ENCODE measurements around the gene SERPINA4.
"Not testable (repeated sequence)": the region's sequence is repeated elsewhere in the genome, so short reads cannot be mapped to it uniquely, and the experiment has no call there.

SERPINA4 gene

DNA sequence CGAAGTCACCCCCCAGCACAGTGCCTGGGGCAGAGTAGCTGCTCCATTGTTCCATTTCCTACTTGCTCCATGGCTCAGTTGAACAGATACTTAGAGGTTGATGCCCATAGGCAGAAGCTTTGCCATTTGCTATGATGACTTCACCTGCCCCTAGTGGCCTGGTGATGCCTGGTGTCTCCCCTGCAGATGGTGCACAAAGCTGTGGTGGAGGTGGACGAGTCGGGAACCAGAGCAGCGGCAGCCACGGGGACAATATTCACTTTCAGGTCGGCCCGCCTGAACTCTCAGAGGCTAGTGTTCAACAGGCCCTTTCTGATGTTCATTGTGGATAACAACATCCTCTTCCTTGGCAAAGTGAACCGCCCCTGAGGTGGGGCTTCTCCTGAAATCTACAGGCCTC lies 30.6 kb downstream of the SERPINA4 start:
- DNase-seq (ENCODE audit: low read depth in 2 of 2, low spot score in 1 of 2), result no peak

DNA sequence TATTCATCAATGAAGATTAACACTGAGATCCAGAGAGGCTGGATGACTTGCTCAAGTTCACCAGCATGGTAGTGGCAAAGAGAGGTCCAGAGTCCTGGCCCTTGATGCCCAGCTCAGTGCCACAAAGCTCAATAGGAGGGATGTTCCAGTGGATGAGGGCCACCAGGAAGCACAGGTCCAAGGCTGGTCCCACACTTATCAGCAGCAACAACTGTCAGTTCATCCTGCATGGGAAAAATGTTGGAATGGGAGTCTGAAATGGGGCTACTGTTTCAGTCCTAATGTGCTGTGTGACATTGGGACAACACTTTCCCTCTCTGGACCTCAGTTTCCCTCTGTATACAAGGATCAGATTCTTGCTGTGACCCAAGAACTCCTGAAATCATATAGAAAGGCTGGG lies 31.2 kb downstream of the SERPINA4 start:
- no peak for DNase-seq (ENCODE audit: low read depth in 2 of 2, low spot score in 1 of 2)

DNA sequence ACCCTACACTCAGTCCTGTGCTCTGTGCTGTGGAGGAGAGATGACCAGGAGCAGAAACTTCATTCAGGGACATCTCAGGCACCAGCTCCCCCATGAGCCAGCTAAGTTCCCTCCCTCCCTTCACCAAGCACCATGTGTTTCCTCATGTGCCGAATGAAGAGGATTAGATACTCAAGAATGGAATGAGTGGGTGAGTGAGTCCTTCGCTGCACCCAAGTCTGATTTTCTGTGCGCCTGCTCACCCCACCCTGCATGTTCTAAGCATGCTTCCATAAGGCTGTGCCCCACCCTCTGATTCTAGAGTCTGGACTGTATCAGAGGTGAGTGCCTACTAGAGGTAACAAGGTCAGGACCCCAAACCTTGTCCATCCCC lies 32.1 kb downstream of the SERPINA4 start:
- no peak for DNase-seq (ENCODE audit: low read depth in 2 of 2, low spot score in 1 of 2)

DNA sequence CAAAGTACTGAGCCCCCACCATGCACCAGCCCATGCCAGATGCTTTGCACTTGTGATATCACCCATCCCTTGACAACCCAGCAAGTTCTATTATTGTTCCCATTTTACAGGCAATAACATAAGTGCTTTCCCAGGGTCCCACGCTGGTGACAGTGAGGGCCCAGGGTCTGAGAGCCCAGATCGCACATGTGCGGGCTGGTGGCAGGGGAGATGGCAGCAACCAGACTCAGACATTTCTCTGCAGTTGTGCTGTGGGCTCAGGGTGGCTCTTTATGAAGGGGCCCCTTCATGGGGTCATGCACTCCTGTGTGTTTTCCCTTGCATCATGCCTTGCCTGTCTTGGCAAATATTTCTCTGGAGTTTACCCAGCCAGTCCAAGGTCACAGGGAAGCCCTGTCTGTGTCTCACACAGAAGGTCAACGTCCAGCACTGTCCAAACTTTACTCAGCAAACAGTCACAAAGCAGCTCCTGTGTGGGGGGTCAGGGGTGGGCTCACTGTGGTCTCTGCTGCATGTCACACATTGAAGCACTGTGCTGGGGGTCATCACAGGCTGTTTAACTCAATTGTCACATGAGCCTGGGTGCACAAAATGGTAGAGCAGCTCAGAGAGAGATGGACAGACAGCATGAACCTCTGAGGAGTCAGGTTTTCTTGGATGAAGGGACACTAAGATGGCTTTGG lies 32.6 kb downstream of the SERPINA4 start:
- DNase-seq (ENCODE audit: low read depth in 2 of 2, low spot score in 1 of 2), result no peak

DNA sequence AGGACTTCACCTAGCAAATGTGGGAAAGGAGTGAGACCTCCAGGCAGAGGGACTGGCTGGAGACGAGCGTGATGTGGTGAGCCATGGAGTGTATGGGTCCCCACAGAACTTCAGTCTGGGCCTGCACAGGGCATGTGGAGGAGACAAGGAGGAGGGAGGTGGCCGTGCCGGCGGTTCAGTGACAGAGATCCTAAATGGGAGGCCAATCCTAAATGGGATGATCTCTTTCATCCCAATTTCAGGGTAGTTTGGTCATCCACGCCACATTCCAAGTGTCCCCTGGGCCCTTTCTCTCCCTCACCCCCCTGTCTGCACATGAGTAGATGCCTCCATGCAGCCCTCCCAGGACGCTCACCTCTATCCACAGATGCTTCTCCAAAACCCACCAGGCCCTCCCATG lies 33.2 kb downstream of the SERPINA4 start:
- no peak for DNase-seq (ENCODE audit: low read depth in 2 of 2, low spot score in 1 of 2)

DNA sequence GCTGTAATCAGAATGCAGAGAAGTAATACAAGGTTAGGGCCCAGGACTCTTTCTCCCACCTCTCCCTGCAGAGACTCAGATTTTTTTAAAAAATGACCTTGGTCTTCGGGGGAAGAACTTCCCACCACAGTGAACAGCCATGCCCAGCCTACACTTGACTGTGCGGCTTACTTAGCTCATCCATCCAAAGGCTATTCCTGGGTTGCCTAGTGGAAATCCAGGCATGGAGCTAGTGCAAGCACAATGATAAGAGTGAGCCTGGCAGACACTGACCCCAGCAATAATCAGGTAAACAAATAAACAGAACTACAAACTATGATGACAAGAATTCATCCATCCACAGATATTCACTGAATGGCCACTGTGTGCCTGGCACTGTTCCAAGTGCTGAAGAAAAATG lies 34.7 kb downstream of the SERPINA4 start:
- DNase-seq (ENCODE audit: low read depth in 2 of 2, low spot score in 1 of 2), result no peak

DNA sequence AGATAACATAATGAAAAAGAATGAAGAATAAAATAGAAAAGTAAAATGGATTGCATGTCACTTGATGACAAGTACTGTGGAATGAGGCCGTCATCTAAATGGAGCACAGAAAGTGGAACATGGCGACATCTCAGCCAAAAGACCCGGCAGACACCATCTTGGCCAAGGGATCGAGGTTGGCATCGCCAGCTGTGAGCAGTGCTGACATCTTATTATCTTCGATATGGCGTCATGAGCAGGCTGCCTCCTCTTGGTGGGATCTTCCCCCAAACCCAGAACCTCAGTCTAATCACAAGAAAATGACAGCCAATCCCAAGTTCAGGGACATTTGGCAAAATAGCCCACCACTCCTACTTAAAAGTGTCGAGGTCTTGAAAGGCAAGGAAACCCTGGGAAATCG lies 35.1 kb downstream of the SERPINA4 start:
- no peak for DNase-seq (ENCODE audit: low read depth in 2 of 2, low spot score in 1 of 2)

DNA sequence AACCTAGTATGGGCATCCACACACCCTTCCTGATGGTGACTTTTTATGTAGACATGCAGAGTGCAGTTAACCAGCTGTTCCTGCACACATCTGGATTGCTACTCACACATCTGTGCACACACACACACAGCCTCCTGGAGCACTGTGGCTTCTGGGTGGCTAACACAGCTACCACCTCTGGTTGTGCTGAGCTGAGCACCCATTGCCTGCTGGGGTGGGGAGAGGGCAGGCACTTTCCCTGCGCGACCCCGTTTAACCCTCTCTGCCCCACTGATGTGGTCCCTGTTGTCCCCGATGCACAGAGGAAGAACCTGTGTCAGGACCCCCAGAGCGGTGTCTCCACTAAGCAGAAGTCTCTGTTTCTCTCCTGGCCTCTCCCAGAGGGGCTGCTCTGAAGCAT lies 36.5 kb downstream of the SERPINA4 start:
- no peak for DNase-seq (ENCODE audit: low read depth in 2 of 2, low spot score in 1 of 2)

DNA sequence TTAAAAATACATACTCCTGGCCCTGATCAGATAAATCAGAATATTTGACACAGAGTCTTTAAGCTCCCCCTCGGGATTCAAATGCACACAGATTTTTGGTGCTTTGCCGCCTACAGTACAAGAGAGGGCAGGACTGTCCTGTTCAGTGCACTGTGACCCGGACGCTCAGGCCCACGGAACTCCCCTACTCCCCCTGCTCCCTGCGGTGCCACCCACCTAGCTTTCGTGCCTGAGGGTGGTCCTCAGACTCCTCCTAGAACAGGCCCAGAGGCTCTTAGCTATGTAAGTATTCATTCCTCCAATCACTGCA lies 37.2 kb downstream of the SERPINA4 start:
- no peak for DNase-seq (ENCODE audit: low read depth in 2 of 2, low spot score in 1 of 2)

DNA sequence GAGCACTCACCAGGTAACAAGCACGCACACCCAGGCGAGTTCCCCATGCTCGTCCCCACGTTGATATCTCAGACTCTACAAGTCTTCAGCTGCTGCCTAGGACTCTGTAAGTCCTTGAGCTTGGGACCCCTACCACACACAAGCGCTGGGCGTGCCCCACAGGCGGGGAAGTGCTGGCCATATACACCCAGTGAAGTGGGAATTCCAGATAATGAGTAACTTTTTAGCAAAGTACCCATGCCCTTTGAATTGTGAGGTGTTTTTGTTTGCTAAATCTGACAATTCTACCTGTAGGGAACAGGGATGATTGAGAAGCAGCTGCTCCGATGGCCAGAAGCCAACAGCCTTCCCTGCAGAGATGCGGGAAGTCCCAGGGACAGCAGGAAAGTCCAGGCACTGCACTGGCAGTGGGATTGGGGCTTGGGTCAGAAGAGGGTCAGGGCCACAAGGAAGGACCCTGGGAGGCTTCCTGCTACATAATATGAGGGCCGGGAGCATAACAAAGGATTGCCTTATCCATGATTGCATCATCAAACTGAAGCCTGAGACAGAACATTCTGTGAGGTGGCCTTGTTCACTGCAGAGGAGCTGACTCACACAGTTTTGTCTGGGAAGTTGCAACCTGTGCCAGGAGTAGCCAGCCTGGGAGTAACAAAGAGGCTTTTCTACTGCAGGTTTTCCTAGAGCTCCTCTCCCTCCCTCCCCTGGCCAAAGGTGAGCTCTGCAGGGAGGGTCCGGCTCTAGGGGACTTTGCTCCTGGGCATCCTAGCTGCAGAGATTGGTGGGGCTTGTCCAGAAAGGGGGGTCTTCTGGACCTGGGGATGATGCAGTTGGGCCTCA lies 37.8 kb downstream of the SERPINA4 start:
- no peak for DNase-seq (ENCODE audit: low read depth in 2 of 2, low spot score in 1 of 2)

DNA sequence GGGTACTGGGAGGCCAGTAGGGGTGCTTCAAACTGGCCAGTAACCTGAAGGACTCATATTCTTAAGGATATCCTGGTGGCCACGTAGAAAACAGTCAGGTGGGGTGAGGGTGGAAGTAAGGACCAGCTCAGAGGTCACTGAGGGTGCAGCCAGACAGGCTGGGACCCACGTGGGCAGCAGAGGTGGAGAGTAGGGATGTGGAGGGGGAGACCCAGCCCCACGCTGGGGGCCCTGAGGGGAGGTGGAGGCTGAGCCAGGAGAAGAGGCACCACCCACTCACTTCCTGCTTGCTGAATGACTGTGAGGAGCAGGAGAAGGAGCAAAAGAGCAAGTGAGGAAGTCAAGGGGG lies 38.4 kb downstream of the SERPINA4 start:
- DNase-seq (ENCODE audit: low read depth in 2 of 2, low spot score in 1 of 2), result no peak

DNA sequence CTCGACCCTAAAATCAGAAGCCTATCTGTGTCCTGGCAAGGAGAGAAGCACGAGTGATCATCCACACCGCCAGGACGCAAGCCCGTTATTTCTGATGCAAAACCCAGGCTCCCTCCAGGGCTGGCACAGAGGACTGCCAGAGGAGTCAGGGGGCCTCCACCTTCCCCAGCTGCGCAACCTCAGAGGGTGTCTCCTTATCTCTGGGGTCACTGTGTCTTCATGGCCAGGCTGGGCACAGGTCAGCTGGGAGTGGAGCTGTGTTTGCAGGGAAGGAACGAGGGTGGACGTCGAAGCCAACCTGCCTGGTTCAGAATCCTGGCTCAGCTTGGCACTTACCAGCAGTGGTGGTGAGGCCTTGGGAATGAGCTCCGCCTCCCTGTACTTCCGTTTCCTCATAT lies 38.9 kb downstream of the SERPINA4 start:
- no peak for DNase-seq (ENCODE audit: low read depth in 2 of 2, low spot score in 1 of 2)

DNA sequence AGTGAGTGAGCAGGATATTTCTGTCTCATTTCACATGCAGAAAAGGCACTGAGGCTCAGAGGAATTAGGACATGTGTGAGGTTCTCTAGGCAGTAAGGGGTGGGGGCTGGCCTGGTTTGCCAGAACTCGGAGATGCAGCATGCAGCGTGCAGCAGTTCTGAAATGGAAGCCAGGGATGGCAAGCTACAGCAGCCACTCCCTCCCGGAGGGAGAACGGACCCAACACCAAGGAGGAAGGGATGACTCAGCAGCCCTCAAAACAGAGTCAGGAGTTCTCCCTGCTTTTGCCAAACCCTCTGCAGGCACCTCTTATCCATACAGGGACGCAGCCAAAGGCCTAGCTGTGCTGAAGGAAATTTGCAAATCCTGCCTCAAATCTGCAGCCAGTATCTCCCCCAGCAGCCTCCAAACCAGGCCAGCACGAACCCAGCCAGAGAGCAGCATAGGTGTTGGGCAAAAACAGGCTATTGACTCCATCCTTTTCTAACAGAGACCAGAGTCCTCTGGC lies 40.7 kb downstream of the SERPINA4 start:
- no peak for DNase-seq (ENCODE audit: low read depth in 2 of 2, low spot score in 1 of 2)

DNA sequence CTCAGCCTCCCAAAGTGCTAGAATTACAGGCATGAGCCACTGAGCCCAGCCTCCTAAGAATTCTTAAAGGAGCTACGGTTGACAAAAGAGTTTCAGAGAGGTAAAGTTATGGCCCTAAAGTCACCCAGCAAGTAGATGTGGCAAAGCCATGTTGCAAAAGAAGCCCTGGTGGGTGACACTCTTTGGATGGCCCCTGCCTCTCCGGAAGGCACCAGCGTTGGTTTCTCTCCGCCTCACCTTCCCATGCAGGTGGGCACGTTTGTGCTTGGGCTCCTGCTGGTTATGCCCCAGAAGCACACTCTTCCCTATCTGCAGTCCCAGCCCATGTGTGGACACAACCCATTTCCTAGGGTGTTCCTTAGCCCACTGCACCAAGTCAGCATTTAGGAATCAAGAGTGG lies 41.5 kb downstream of the SERPINA4 start:
- no peak for DNase-seq (ENCODE audit: low read depth in 2 of 2, low spot score in 1 of 2)

DNA sequence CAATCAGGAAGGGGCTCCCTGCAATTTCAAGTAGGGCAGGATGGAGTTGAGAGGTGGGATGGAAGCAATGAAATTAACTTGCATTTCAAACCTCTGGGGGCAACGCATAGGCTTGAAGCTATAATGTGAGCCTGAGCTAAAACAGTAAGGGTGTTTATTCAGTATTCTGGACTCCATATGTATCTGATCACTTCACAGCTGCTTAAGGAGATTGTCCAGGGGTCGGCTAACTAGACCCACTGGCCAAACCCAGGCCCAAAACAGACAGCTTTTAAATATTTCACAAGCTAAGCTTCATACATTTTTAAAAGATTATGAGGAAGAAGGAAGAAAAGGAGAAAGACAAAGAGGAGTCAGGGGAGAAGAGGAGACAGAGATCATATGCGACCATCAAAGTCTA lies 44.1 kb downstream of the SERPINA4 start:
- no peak for DNase-seq (ENCODE audit: low read depth in 2 of 2, low spot score in 1 of 2)

DNA sequence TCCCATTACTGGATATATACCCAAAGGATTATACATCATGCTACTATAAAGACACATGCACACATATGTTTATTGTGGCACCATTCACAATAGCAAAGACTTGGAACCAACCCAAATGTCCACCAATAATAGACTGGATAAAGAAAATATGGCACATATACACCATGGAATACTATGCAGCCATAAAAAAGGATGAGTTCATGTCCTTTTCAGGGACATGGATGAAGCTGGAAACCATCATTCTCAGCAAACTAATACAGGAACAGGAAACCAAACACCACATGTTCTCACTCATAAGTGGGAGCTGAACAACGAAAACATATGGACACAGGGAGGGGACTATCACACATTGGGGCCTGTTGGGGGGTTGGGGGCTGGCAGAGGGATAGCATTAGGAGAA lies 47.7 kb downstream of the SERPINA4 start:
- DNase-seq (ENCODE audit: low read depth in 2 of 2, low spot score in 1 of 2), result not testable (repeated sequence)

DNA sequence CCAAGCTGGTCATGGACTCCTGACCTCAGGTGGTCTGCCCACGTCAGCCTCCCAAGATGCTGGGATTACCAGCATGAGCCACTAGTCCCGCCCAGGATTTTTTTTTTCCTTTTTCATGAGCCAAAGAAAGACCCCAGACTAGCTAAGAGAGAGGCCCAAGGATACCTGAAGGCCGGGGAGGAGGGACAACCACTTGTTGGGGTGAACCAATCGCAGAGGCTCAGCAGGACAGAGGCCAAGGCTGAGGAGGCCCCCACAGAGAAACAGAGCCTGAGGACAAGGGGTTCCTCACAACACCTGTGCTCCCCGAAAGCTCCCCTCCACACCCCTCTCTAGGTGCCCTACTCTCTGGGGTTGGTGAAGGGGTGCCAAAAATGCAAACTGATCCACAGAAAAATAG lies 49.9 kb downstream of the SERPINA4 start:
- DNase-seq (ENCODE audit: low read depth in 2 of 2, low spot score in 1 of 2), result no peak

DNA sequence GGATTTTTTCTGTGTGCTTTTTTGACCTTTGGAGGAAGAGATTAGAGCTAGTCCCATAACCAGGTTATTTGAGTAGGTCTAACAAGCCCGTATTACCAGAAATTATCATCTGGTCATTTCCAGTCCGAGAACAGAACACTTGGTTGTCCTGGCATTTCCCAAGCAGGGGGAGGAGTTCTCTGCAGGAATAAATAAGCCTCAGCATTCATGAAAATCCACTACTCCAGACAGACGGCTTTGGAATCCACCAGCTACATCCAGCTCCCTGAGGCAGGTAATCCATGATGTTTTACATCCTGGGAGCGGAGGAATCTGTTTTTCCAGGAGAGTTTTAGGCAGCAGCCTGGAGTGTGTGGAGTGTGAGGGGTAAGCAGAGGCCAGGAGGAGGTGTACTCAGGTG lies 50.9 kb downstream of the SERPINA4 start, which contains the start of gene SERPINA3:
Gene SERPINA3, plus strand, starts transcription at position 218 of the 400 bp plus-strand sequence. CDS start 2,051 bp downstream, outside the sequence.
- DNase-seq (ENCODE audit: low read depth in 2 of 2, low spot score in 1 of 2), result no peak

DNA sequence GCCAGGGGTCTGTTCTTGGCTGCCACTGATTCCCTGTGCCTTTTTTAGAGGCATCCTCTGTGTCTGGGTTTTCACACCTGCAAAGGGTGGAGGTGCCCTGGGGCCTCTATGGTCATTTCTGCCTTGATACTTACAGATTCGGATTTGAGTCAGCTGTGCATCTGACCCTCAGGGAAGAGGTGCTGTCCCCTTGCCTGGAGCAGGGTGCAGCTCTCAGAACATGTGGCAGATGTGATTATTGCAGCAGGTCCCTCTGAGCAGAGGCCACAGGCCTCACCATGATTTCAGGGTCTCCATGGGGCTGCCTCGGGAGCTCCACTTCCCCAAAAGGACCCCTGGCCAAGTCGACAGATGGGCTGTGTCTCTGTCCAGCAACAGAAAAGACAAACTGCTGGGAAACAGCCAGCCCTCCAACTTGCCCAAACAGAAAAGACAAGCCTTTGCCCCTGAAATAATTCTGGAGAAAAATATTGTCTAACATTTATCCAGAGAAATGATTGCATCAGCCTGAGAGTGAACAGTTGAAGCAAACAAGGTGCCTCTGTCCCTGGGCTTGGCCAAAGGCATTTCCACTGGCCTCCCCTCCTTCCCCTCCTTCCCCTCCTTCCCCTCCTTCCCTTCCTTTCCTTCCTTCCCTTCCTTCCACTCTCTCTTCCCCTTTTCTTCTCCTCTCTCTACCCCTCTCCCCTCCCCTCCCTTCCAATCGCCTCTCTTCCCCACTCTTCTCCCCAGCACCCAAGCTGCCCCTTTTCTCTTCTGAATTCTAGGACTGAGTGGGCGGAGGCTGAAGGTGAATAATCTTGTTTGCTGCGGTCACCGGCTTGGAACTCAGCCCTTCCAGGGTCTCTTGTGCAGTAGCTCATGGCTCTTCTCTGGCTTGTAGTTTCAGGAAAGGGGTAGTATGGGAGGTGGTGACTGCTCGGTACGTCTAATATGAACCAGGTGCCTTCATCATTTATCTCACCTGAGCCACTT lies 51.6 kb downstream of the SERPINA4 start:
- no peak for DNase-seq (ENCODE audit: low read depth in 2 of 2, low spot score in 1 of 2)

DNA sequence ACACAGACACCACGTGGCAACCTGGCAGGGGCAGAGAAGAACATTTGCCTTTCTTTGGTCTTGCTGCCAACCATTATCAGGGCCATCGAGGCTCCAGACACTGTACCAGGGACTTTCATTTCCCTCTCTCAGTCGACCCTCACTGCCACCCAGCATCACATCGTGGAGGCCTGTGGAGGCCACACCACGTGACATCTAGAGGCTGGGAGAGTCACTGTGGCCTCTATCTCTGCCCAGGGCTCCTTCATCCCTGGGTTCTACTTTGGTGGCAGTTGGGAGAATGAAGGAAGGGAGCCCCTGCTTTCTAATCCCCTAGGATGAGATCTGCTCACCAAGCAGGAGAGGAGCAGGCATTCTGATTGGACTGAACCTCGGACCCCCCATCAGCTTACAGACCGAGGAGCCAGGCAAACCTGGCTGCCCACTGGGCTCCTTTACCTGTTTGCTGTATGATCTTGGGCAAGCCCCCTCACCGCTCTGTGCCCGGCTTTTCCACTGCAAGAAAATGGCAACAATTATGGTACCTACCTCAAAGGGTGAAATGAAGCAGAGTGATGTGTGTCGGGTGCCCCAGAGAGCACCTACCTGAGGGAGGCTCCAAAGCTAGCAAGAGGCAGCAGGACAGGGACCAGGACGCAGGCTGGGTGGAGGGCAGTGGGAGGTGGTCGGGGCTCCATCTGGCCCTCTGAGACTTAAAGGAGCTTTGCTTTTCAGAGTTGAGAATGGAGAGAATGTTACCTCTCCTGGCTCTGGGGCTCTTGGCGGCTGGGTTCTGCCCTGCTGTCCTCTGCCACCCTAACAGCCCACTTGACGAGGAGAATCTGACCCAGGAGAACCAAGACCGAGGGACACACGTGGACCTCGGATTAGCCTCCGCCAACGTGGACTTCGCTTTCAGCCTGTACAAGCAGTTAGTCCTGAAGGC lies 52.7 kb downstream of the SERPINA4 start:
- no peak for DNase-seq (ENCODE audit: low read depth in 2 of 2, low spot score in 1 of 2)

DNA sequence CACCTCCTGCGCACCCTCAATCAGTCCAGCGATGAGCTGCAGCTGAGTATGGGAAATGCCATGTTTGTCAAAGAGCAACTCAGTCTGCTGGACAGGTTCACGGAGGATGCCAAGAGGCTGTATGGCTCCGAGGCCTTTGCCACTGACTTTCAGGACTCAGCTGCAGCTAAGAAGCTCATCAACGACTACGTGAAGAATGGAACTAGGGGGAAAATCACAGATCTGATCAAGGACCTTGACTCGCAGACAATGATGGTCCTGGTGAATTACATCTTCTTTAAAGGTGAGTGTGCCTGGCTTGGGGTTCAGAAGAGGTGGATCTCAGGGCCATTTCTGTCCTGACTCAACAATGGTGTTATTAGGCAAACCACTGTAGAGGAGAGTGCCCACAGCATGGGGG lies 53.6 kb downstream of the SERPINA4 start:
- no peak for DNase-seq (ENCODE audit: low read depth in 2 of 2, low spot score in 1 of 2)

All from stimulated activated CD8-positive, alpha-beta memory T cell treated with anti-CD3 and anti-CD28 coated beads, Interleukin-4, amount 100 ng/mL, for 4 hours (primary cell).